ENCODE data around the gene TSPAN11. TPM values are rescaled to one million over a fixed set of nuclear protein-coding genes. Genes with fewer than 3 reads are reported as not detected.

Gene TSPAN11
- total RNA-seq, 5 donors from 2014 or later (not counting 1 experiment from before 2014, with no cell fraction given): not detected

- Mint-ChIP-seq H3K27ac (no peak overlapping the region), H3K9me3 (no peaks in the 10 kb centered on the region), H3K36me3 (no peaks in the 10 kb centered on the region), H3K4me3 (no peak overlapping the region), H3K4me1 (no peaks in the 10 kb centered on the region), H3K27me3 (peaks cover 14 to 18% of the 10 kb centered on the region in 2 donors)
- POLR2A ChIA-PET: no interaction called here
- ATAC-seq (replicated peaks in 1 of 4): no peak
- WGBS (ENCODE audit: insufficient coverage): 100% methylated on average over 1 of the region's 3 CpGs
- Histone ChIP-seq H3K27ac (ENCODE audit: low read length) (no peak overlapping the region), H3K4me1 (ENCODE audit: control insufficient read depth in 1 of 2, extremely low read depth in 1 of 2, insufficient read depth in 2 of 2, low read length in 2 of 2) (no peaks in the 10 kb centered on the region), H3K27me3 (replicated peaks in 1 of 2; ENCODE audit: control insufficient read depth in 2 of 2, extremely low read depth in 1 of 2, insufficient read depth in 2 of 2, low read length in 1 of 2) (peaks cover 0 to 8% of the 10 kb centered on the region in 2 experiments), H3K9me3 (no peaks in the 10 kb centered on the region), H3K36me3 (ENCODE audit: control insufficient read depth in 2 of 2, extremely low read depth in 1 of 2, insufficient read depth in 1 of 2, low read length in 1 of 2) (no peaks in the 10 kb centered on the region), H3K4me3 (ENCODE audit: control insufficient read depth in 1 of 2, extremely low read depth in 1 of 2, low read length in 1 of 2) (no peak overlapping the region)
- no peak for DNase-seq
- CTCF ChIA-PET: no interaction called here
Observed at GRCh38 chr12:30961030-30961429, 34.5 kb downstream of the TSPAN11 start.

GRCh38 chr12:30962047-30962446, 35.5 kb downstream of the TSPAN11 start:
- Mint-ChIP-seq H3K27me3 (peaks cover 14 to 18% of the 10 kb centered on the region in 2 donors), H3K4me1 (no peaks in the 10 kb centered on the region), H3K36me3 (no peaks in the 10 kb centered on the region), H3K9me3 (no peaks in the 10 kb centered on the region), H3K4me3 (no peak overlapping the region), H3K27ac (no peak overlapping the region)
- no peak for ATAC-seq (replicated peaks in 1 of 4)
- H3K27ac ChIP-seq (ENCODE audit: low read length): no peak overlapping the region
- WGBS (ENCODE audit: insufficient coverage): 80% methylated on average over 1 of the region's 2 CpGs
- peaks cover 0 to 11% of the 10 kb centered on the region in 2 experiments for H3K27me3 ChIP-seq (replicated peaks in 1 of 2; ENCODE audit: control insufficient read depth in 2 of 2, extremely low read depth in 1 of 2, insufficient read depth in 2 of 2, low read length in 1 of 2)
- H3K4me3 ChIP-seq (ENCODE audit: control insufficient read depth in 1 of 2, extremely low read depth in 1 of 2, low read length in 1 of 2): no peak overlapping the region
- DNase-seq: no peak
- H3K4me1 ChIP-seq (ENCODE audit: control insufficient read depth in 1 of 2, extremely low read depth in 1 of 2, insufficient read depth in 2 of 2, low read length in 2 of 2): no peaks in the 10 kb centered on the region
- POLR2A ChIA-PET: no interaction called here
- CTCF ChIA-PET: no interaction called here
- no peaks in the 10 kb centered on the region for H3K9me3 ChIP-seq
- H3K36me3 ChIP-seq (ENCODE audit: control insufficient read depth in 2 of 2, extremely low read depth in 1 of 2, insufficient read depth in 1 of 2, low read length in 1 of 2): no peaks in the 10 kb centered on the region

- Mint-ChIP-seq H3K27me3 (peaks cover 5 to 17% of the 10 kb centered on the region in 2 donors), H3K4me3 (no peak overlapping the region), H3K4me1 (no peaks in the 10 kb centered on the region), H3K9me3 (no peaks in the 10 kb centered on the region), H3K36me3 (no peaks in the 10 kb centered on the region), H3K27ac (no peak overlapping the region)
- POLR2A ChIA-PET: no interaction called here
- H3K9me3 ChIP-seq: no peaks in the 10 kb centered on the region
- CTCF ChIA-PET: interaction anchor here in 1 of 2 donors (0.6 kb wide), 1 partner anchor 63 kb away, joined by 3 read pairs; no protein-coding TSS in a partner anchor
- peaks cover 0 to 11% of the 10 kb centered on the region in 2 experiments for H3K27me3 ChIP-seq (replicated peaks in 1 of 2; ENCODE audit: control insufficient read depth in 2 of 2, extremely low read depth in 1 of 2, insufficient read depth in 2 of 2, low read length in 1 of 2)
- no peaks in the 10 kb centered on the region for H3K4me1 ChIP-seq (ENCODE audit: control insufficient read depth in 1 of 2, extremely low read depth in 1 of 2, insufficient read depth in 2 of 2, low read length in 2 of 2)
- no peak overlapping the region for H3K27ac ChIP-seq (ENCODE audit: low read length)
- H3K36me3 ChIP-seq (ENCODE audit: control insufficient read depth in 2 of 2, extremely low read depth in 1 of 2, insufficient read depth in 1 of 2, low read length in 1 of 2): no peaks in the 10 kb centered on the region
- ATAC-seq (replicated peaks in 1 of 4) (no peak), DNase-seq (no peak)
- H3K4me3 ChIP-seq (ENCODE audit: control insufficient read depth in 1 of 2, extremely low read depth in 1 of 2, low read length in 1 of 2): no peak overlapping the region
- 90% methylated on average over 15 of the region's 21 CpGs for WGBS (ENCODE audit: insufficient coverage)
Observed at GRCh38 chr12:30963709-30964564, 37.4 kb downstream of the TSPAN11 start.

GRCh38 chr12:30964896-30965612, 38.5 kb downstream of the TSPAN11 start:
- H3K4me3 ChIP-seq (ENCODE audit: control insufficient read depth in 1 of 2, extremely low read depth in 1 of 2, low read length in 1 of 2): no peak overlapping the region
- Mint-ChIP-seq H3K27ac (no peak overlapping the region), H3K4me3 (no peak overlapping the region), H3K36me3 (no peaks in the 10 kb centered on the region), H3K9me3 (no peaks in the 10 kb centered on the region), H3K4me1 (no peaks in the 10 kb centered on the region), H3K27me3 (peaks cover 7 to 12% of the 10 kb centered on the region in 2 donors)
- ChIA-PET POLR2A (no interaction called here), CTCF (interaction anchor here in 1 of 2 donors (0.6 kb wide), 1 partner anchor 64 kb away, joined by 3 read pairs; no protein-coding TSS in a partner anchor)
- ATAC-seq (replicated peaks in 1 of 4): no peak
- no peaks in the 10 kb centered on the region for H3K4me1 ChIP-seq (ENCODE audit: control insufficient read depth in 1 of 2, extremely low read depth in 1 of 2, insufficient read depth in 2 of 2, low read length in 2 of 2)
- H3K9me3 ChIP-seq: no peaks in the 10 kb centered on the region
- no peak overlapping the region for H3K27ac ChIP-seq (ENCODE audit: low read length)
- H3K36me3 ChIP-seq (ENCODE audit: control insufficient read depth in 2 of 2, extremely low read depth in 1 of 2, insufficient read depth in 1 of 2, low read length in 1 of 2): no peaks in the 10 kb centered on the region
- H3K27me3 ChIP-seq (replicated peaks in 1 of 2; ENCODE audit: control insufficient read depth in 2 of 2, extremely low read depth in 1 of 2, insufficient read depth in 2 of 2, low read length in 1 of 2): peaks cover 0 to 10% of the 10 kb centered on the region in 2 experiments
- DNase-seq: no peak
- 78% methylated on average over 12 of the region's 14 CpGs for WGBS (ENCODE audit: insufficient coverage)

- Histone ChIP-seq H3K36me3 (ENCODE audit: control insufficient read depth in 2 of 2, extremely low read depth in 1 of 2, insufficient read depth in 1 of 2, low read length in 1 of 2) (no peaks in the 10 kb centered on the region), H3K4me3 (ENCODE audit: control insufficient read depth in 1 of 2, extremely low read depth in 1 of 2, low read length in 1 of 2) (no peak overlapping the region), H3K27me3 (replicated peaks in 1 of 2; ENCODE audit: control insufficient read depth in 2 of 2, extremely low read depth in 1 of 2, insufficient read depth in 2 of 2, low read length in 1 of 2) (peaks cover 0 to 16% of the 10 kb centered on the region in 2 experiments), H3K27ac (ENCODE audit: low read length) (no peak overlapping the region), H3K4me1 (ENCODE audit: control insufficient read depth in 1 of 2, extremely low read depth in 1 of 2, insufficient read depth in 2 of 2, low read length in 2 of 2) (no peaks in the 10 kb centered on the region), H3K9me3 (no peaks in the 10 kb centered on the region)
- H3K36me3 Mint-ChIP-seq: no peaks in the 10 kb centered on the region
- DNase-seq: no peak
- 96% methylated on average over 5 of the region's 11 CpGs for WGBS (ENCODE audit: insufficient coverage)
- no peak overlapping the region for H3K27ac Mint-ChIP-seq
- no peak for ATAC-seq (replicated peaks in 1 of 4)
- no peaks in the 10 kb centered on the region for H3K9me3 Mint-ChIP-seq
- ChIA-PET CTCF (no interaction called here), POLR2A (no interaction called here)
- peaks cover 13% of the 10 kb centered on the region in 2 donors for H3K27me3 Mint-ChIP-seq
- no peaks in the 10 kb centered on the region for H3K4me1 Mint-ChIP-seq
- no peak overlapping the region for H3K4me3 Mint-ChIP-seq
Observed at GRCh38 chr12:30965613-30965985, 39.1 kb downstream of the TSPAN11 start.

- H3K27ac Mint-ChIP-seq: no peak overlapping the region
- DNase-seq: no peak
Observed at GRCh38 chr12:30967026-30967425, 40.5 kb downstream of the TSPAN11 start.

More at GRCh38 chr12:30967026-30967425, 40.5 kb downstream of the TSPAN11 start:
- ChIA-PET CTCF (interaction anchor here in 1 of 2 donors (0.6 kb wide), 1 partner anchor 153 kb away, joined by 3 read pairs; no protein-coding TSS in a partner anchor), POLR2A (no interaction called here)
- no peak overlapping the region for H3K27ac ChIP-seq (ENCODE audit: low read length)
- Mint-ChIP-seq H3K9me3 (no peaks in the 10 kb centered on the region), H3K27me3 (peaks cover 16 to 18% of the 10 kb centered on the region in 2 donors), H3K4me1 (no peaks in the 10 kb centered on the region), H3K4me3 (no peak overlapping the region), H3K36me3 (no peaks in the 10 kb centered on the region)
- peaks cover 0 to 19% of the 10 kb centered on the region in 2 experiments for H3K27me3 ChIP-seq (replicated peaks in 1 of 2; ENCODE audit: control insufficient read depth in 2 of 2, extremely low read depth in 1 of 2, insufficient read depth in 2 of 2, low read length in 1 of 2)
- no peak for ATAC-seq (replicated peaks in 1 of 4)
- H3K4me1 ChIP-seq (ENCODE audit: control insufficient read depth in 1 of 2, extremely low read depth in 1 of 2, insufficient read depth in 2 of 2, low read length in 2 of 2): no peaks in the 10 kb centered on the region
- no peak overlapping the region for H3K4me3 ChIP-seq (ENCODE audit: control insufficient read depth in 1 of 2, extremely low read depth in 1 of 2, low read length in 1 of 2)
- WGBS (ENCODE audit: insufficient coverage): 43% methylated on average over 1 of the region's 3 CpGs
- H3K36me3 ChIP-seq (ENCODE audit: control insufficient read depth in 2 of 2, extremely low read depth in 1 of 2, insufficient read depth in 1 of 2, low read length in 1 of 2): no peaks in the 10 kb centered on the region
- H3K9me3 ChIP-seq: no peaks in the 10 kb centered on the region

All from T-cell (primary cell).